NB4 (cell line): ENCODE data around the gene MYCL.

Source experiments
- CTCF ChIP-seq: IDR thresholded peaks from one replicate; pipeline ENCODE4 v1.5.1; 2012; ENCODE audit warnings: low read depth, low read length
- MAX ChIP-seq: IDR thresholded peaks from 2 replicates; pipeline ENCODE4 v1.6.1; 2011; ENCODE audit warnings: low read depth, low read length
- POLR2A ChIP-seq: IDR thresholded peaks from 2 replicates; pipeline ENCODE4 v1.6.1; 2011; ENCODE audit warnings: mild to moderate bottlenecking; ENCODE audit not compliant: insufficient read length; ENCODE audit errors: extremely low read depth

GRCh38 chr1:39926820-39927219, 25.1 kb upstream of the MYCL start:
- TF ChIP-seq POLR2A (no peak), CTCF (no peak), MAX (no peak)
